GM12891 (cell line): ENCODE data around the gene JMJD8.

Experiments
- POLR2A ChIP-seq: IDR thresholded peaks from 2 replicates; pipeline ENCODE4 v1.6.1; 2011; ENCODE audit warnings: low read depth, low read length, control low read depth
- POLR2AphosphoS5 ChIP-seq: IDR thresholded peaks from 2 replicates; pipeline ENCODE4 v1.6.1; 2011; ENCODE audit warnings: low read depth, low read length, control low read depth
- SPI1 ChIP-seq: IDR thresholded peaks from 2 replicates; pipeline ENCODE4 v1.6.1; 2011; ENCODE audit warnings: low read depth, low read length, control low read depth
- TAF1 ChIP-seq: IDR thresholded peaks from 2 replicates; pipeline ENCODE4 v1.6.1; 2011; ENCODE audit warnings: low read depth, low read length, control low read depth

- TF ChIP-seq POLR2AphosphoS5 (no peak), TAF1 (no peak), POLR2A (no peak), SPI1 (no peak)
Measured at GRCh38 chr16:704552-705380, 20.6 kb upstream of the JMJD8 start.
